Neural crest cell (in vitro differentiated cells): ENCODE results near the gene ABCC3. TPM values are rescaled to one million over a fixed set of nuclear protein-coding genes. Genes with fewer than 3 reads are reported as not detected.
"Not testable (repeated sequence)": the region's sequence is repeated elsewhere in the genome, so short reads cannot be mapped to it uniquely, and the experiment has no call there.

Experiments used
- DNase-seq: peaks from one replicate; pipeline ENCODE4 v3.0.0; 2021; ENCODE audit warnings: low read depth, mixed read lengths, low spot score
- H3K27ac Mint-ChIP-seq: one replicate; pipeline ENCODE4 v1.8.0; 2021; ENCODE audit warnings: mild to moderate bottlenecking, mixed read lengths; ENCODE audit not compliant: unreplicated experiment
- H3K27me3 Mint-ChIP-seq: 2 replicates; pipeline ENCODE4 v1.8.0; 2021; ENCODE audit warnings: low read depth, mild to moderate bottlenecking, mixed read lengths
- H3K36me3 Mint-ChIP-seq: 2 replicates; pipeline ENCODE4 v1.8.0; 2021; ENCODE audit warnings: low read depth, mild to moderate bottlenecking, mixed read lengths
- H3K4me1 Mint-ChIP-seq: 2 replicates; pipeline ENCODE4 v1.8.0; 2021; ENCODE audit warnings: mixed read lengths
- H3K4me3 Mint-ChIP-seq: one replicate; pipeline ENCODE4 v1.8.0; 2021; ENCODE audit warnings: mild to moderate bottlenecking, mixed read lengths
- H3K9me3 Mint-ChIP-seq: 2 replicates; pipeline ENCODE4 v1.8.0; 2021; ENCODE audit warnings: mixed read lengths
- CTCF ChIP-seq: fragments of 200-600 bp; sonication (generic); conservative IDR thresholded peaks from 2 replicates; pipeline ENCODE4 v1.5.0; 2021; ENCODE audit warnings: antibody characterized with exemption, mild to moderate bottlenecking
- total RNA-seq: library from RNA; stranded (reverse); gene quantifications from 2 replicates; pipeline ENCODE4 v1.2.1, GENCODE V29; 2021

Gene ABCC3
- total RNA-seq, 1 donor from 2014 or later: not detected

GRCh38 chr17:50719924-50720794, 85.5 kb downstream of the ABCC3 start:
- Mint-ChIP-seq H3K4me3 (peak overlapping the region; percentile 96), H3K27me3 (no peaks in the 10 kb centered on the region), H3K36me3 (no peaks in the 10 kb centered on the region), H3K4me1 (peaks cover 27% of the 10 kb centered on the region), H3K9me3 (no peaks in the 10 kb centered on the region), H3K27ac (peak overlapping the region; percentile 94)
- TF ChIP-seq CTCF: no peak
- no peak for DNase-seq

- H3K9me3 Mint-ChIP-seq: no peaks in the 10 kb centered on the region
- H3K27ac Mint-ChIP-seq: no peak overlapping the region
- H3K4me3 Mint-ChIP-seq: peak overlapping the region; percentile 96
- DNase-seq: no peak
- peaks cover 33% of the 10 kb centered on the region for H3K4me1 Mint-ChIP-seq
- no peaks in the 10 kb centered on the region for H3K36me3 Mint-ChIP-seq
- H3K27me3 Mint-ChIP-seq: no peaks in the 10 kb centered on the region
- TF ChIP-seq CTCF: no peak
These were observed 86.7 kb downstream of the ABCC3 start for GRCh38 chr17:50721194-50722010.

GRCh38 chr17:50722746-50723145, 88.1 kb downstream of the ABCC3 start:
- peak overlapping the region; percentile 96 for H3K4me3 Mint-ChIP-seq
- no peaks in the 10 kb centered on the region for H3K27me3 Mint-ChIP-seq
- no peak for TF ChIP-seq CTCF
- H3K4me1 Mint-ChIP-seq: peaks cover 43% of the 10 kb centered on the region
- H3K36me3 Mint-ChIP-seq: peaks cover 3% of the 10 kb centered on the region
- H3K9me3 Mint-ChIP-seq: no peaks in the 10 kb centered on the region
- DNase-seq: no peak
- no peak overlapping the region for H3K27ac Mint-ChIP-seq

- not testable (repeated sequence) for H3K4me3 Mint-ChIP-seq, H3K27ac Mint-ChIP-seq, H3K36me3 Mint-ChIP-seq, H3K27me3 Mint-ChIP-seq, H3K9me3 Mint-ChIP-seq, DNase-seq
- H3K4me1 Mint-ChIP-seq: peaks cover 43% of the 10 kb centered on the region
These were observed 89.9 kb downstream of the ABCC3 start for GRCh38 chr17:50724622-50725021.

GRCh38 chr17:50725769-50726655, 91.3 kb downstream of the ABCC3 start:
- Mint-ChIP-seq H3K27ac (no peak overlapping the region), H3K4me1 (peaks cover 39% of the 10 kb centered on the region), H3K36me3 (peaks cover 3% of the 10 kb centered on the region), H3K9me3 (no peaks in the 10 kb centered on the region), H3K4me3 (no peak overlapping the region), H3K27me3 (no peaks in the 10 kb centered on the region)
- no peak for TF ChIP-seq CTCF
- DNase-seq: no peak
